Measurements from ENCODE around the gene EFEMP2. TPM values are rescaled to one million over a fixed set of nuclear protein-coding genes. Genes with fewer than 3 reads are reported as not detected.
"Not testable (repeated sequence)": the region's sequence is repeated elsewhere in the genome, so short reads cannot be mapped to it uniquely, and the experiment has no call there.

The EFEMP2 gene
- total and polyA plus RNA-seq, 5 experiments from 2014 or later = 1.8 to 16.9 (median 8.9) TPM; not detected in 1

DNA sequence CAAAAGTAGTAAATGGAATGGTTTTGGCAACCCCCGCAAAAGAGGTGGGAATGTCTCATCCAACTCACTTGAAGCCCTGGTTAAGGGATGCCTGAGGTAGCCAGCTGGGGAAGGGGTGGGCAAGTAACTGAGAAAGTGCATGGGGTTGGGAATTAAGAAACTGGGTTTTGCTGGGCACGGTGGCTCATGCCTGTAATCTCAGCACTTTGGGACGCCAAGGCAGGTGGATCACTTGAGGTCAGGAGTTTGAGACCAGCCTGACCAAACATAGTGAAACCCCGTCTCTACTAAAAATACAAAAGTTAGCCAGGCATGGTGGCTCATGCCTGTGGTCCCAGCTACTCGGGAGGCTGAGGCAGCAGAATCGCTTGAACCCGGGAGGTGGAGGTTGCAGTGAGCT, 23.9 kb downstream of the EFEMP2 start:
- Mint-ChIP-seq H3K4me1 (peaks cover 0 to 16% (median 8%) of the 10 kb centered on the region in 4 donors), H3K36me3 (peaks cover 0 to 14% (median 12%) of the 10 kb centered on the region in 3 donors), H3K27ac (peak overlapping the region in 2 of 10 donors; percentile 33 to 52)
- H3K4me3 Mint-ChIP-seq, H3K27me3 Mint-ChIP-seq, H3K9me3 Mint-ChIP-seq, ATAC-seq, DNase-seq: not testable (repeated sequence)
- POLR2A ChIA-PET = interaction anchor here (0.7 to 1.8 kb wide), 4 partner anchors 8 to 194 kb away, joined by 3 to 7 read pairs (median 4); no protein-coding TSS in a partner anchor

DNA sequence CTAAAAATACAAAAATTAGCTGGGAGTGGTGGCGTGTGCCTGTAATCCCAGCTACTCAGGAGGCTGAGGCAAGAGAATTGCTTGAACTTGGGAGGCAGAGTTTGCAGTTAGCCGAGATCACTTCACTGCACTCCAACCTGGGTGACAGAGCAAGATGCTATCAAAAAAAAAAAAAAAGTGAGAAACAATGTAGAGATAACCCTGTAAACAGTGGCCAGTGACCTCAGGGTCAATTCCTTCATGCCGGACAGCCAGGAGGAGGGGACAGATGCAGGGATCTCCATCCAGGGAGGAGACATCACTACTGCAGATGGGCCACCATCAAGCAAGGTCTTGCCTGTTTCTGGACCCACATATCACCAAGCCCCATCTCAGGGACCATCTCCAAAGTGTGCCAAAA, 24.9 kb downstream of the EFEMP2 start:
- peaks cover 0 to 9% (median 2%) of the 10 kb centered on the region in 4 donors for H3K4me1 Mint-ChIP-seq
- DNase-seq = no peak
- H3K36me3 Mint-ChIP-seq = peaks cover 0 to 11% (median 6%) of the 10 kb centered on the region in 3 donors
- ATAC-seq = no peak
- H3K27me3 Mint-ChIP-seq = no peaks in the 10 kb centered on the region
- H3K27ac Mint-ChIP-seq = no peak overlapping the region
- no peak overlapping the region for H3K4me3 Mint-ChIP-seq
- POLR2A ChIA-PET = interaction anchor here (1.8 kb wide), 1 partner anchor 9 kb away, joined by 5 read pairs; no protein-coding TSS in a partner anchor
- no peaks in the 10 kb centered on the region for H3K9me3 Mint-ChIP-seq

DNA sequence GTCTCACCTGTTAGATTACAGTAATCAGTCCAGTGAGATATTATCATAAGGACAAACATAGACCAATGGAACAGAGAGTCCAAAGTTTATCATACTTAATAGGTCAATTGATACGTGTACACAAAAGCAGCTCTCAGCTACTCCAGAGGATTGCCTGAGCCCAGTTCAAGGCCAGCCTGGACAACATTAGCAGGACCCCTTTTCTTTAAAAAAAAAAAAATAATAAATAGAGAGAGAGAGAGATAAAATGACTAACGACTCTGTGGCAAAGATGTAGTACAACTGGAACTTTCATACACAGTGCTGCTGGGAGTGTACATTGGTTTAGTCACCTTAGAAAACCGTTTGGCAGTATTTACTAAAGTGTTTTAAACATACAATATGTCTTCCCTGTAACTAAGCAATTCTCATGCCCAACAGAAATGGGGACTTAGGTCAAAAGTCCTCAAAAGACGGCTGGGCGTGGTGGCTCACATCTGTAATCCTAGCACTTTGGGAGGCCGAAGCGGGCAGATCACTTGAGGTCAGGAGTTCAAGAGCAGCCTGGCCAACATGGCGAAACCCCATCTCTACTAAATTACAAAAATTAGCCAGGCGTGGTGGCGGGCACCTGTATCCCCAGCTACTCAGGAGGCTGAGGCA, 28.2 kb downstream of the EFEMP2 start:
- Mint-ChIP-seq H3K4me1 (no peaks in the 10 kb centered on the region), H3K27ac (no peak overlapping the region), H3K36me3 (no peaks in the 10 kb centered on the region), H3K4me3 (peak overlapping the region in 1 of 10 donors; percentile 6), H3K27me3 (no peaks in the 10 kb centered on the region), H3K9me3 (no peaks in the 10 kb centered on the region)
- POLR2A ChIA-PET = interaction anchor here (0.7 kb wide), 1 partner anchor 21 kb away, joined by 3 read pairs; no protein-coding TSS in a partner anchor
- ATAC-seq (no peak), DNase-seq (no peak)

DNA sequence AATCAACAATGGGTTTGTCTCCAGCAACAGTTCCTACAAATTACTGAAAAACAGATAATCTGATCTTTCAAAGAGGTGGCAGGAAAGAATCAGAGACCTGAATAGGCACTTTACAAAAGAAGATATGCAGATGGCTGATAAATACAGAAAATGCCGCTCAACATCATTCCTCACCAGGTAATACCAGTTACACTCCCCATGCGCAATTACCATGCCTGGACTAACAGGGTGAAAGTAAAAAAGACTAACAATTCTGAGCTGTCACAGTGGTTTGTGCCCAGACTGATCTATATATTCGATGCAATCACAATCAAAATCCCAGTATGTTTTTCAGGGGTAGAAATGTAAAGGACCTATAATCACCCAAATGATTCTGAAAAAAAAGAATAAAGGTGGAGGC, 28.8 kb downstream of the EFEMP2 start:
- Mint-ChIP-seq H3K36me3 (no peaks in the 10 kb centered on the region), H3K4me1 (no peaks in the 10 kb centered on the region), H3K4me3 (no peak overlapping the region), H3K27ac (no peak overlapping the region), H3K27me3 (no peaks in the 10 kb centered on the region), H3K9me3 (no peaks in the 10 kb centered on the region)
- POLR2A ChIA-PET = no interaction called here
- DNase-seq (no peak), ATAC-seq (no peak)

DNA sequence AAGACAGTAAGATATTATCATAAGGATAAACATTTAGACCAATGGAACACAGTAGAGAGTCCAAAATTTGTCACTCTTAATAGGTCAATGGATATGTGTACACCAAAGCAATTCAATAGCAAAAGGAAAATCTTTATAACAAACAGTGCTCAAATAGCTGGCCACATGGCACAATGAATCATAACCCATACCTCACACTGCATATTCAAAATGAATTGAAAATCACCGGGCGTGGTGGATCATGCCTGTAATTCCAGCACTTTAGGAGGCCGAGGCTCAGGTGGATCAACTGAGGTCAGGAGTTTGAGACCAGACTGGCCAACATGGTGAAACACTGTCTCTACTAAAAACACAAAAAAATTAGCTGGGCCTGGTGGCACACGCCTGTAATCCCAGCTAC, 30.5 kb downstream of the EFEMP2 start:
- H3K36me3 Mint-ChIP-seq = no peaks in the 10 kb centered on the region
- H3K27me3 Mint-ChIP-seq = no peaks in the 10 kb centered on the region
- H3K27ac Mint-ChIP-seq = no peak overlapping the region
- H3K4me1 Mint-ChIP-seq = no peaks in the 10 kb centered on the region
- DNase-seq (no peak), ATAC-seq (no peak)
- no peaks in the 10 kb centered on the region for H3K9me3 Mint-ChIP-seq
- POLR2A ChIA-PET = no interaction called here
- no peak overlapping the region for H3K4me3 Mint-ChIP-seq

DNA sequence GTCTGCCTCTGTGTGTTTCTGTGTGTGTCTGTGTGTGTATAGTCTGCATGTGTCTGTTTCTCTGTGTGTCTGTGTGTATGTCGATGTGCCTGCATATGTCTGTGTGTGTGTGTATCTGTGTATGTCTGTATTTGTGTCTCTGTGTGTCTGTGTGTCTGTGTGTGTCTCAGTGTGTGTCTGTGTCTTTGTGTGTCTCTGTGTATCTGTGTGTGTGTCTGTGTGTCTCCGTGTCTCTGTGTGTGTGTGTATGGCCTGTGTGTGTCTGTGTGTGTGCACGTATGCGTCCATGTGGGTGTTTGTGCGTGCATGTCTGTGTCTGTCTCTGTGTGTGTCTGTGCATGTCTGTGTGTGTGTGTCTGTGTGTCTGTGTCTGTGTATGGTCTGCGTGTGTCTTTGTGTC, 38.4 kb downstream of the EFEMP2 start:
- Mint-ChIP-seq H3K27ac (no peak overlapping the region), H3K9me3 (no peaks in the 10 kb centered on the region), H3K4me3 (no peak overlapping the region), H3K4me1 (peaks cover 8 to 16% (median 12%) of the 10 kb centered on the region in 4 donors), H3K36me3 (no peaks in the 10 kb centered on the region), H3K27me3 (no peaks in the 10 kb centered on the region)
- DNase-seq = no peak
- ATAC-seq = no peak
- POLR2A ChIA-PET = interaction anchor here (0.9 to 3.6 kb wide), 7 partner anchors 18 to 910 kb away, joined by 3 to 38 read pairs (median 5); partner anchors contain the start of genes CFL1, FIBP, MUS81 and PCNX3

DNA sequence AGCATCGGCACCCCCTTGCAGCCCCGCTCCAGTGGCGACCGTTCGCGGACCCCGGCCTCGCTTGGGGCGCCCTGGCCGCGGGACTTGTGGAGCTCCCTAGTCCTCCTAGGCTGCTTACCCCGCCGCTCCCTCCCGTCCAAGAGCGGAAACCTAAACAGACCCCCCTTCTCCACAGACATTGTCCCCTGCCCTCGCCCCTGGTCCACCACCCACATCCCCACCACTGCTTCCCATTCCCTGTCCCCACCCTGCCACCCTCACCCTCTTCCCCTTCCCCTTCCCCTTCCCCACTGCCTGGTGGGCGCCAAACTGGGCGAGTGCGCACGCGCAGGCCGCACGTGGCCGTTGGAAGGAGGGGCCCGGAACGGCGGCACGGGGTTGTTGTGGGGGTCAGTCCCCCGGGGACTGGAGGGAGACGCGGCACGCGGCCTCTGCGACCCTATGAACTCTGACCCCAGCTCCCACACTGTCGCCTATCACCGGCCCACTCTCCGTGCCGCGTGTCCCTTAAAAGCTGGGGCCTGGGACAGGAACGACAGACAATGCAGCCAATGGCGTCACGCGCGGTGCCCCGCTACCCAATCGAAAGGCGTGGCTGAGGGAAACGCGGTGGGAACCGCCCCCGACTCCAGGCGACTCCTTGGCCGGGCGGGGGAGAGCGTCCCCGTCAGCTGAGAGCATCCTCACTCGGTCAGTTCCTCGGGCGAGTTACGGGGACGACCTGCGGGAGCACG, 39.1 kb downstream of the EFEMP2 start, which contains the start of gene SNX32:
SNX32 (plus strand) TSS at position 667 of the 734 bp plus-strand sequence. CDS start 103 bp downstream, outside the sequence.
- DNase-seq = peak; percentile 89 to 97 (median 92)
- H3K4me1 Mint-ChIP-seq = peaks cover 8 to 16% (median 12%) of the 10 kb centered on the region in 4 donors
- H3K4me3 Mint-ChIP-seq = no peak within 1 kb of the TSS
- POLR2A ChIA-PET = interaction anchor here (0.7 to 3.6 kb wide), 14 partner anchors 12 to 909 kb away, joined by 3 to 38 read pairs (median 4); partner anchors contain the start of genes CFL1, FIBP, MUS81 and PCNX3
- no peaks in the 10 kb centered on the region for H3K9me3 Mint-ChIP-seq
- H3K27me3 Mint-ChIP-seq = no peaks in the 10 kb centered on the region
- H3K36me3 Mint-ChIP-seq = no peaks in the 10 kb centered on the region
- H3K27ac Mint-ChIP-seq = peak within 1 kb of the TSS in 1 of 10 donors; percentile 67
- peak; percentile 99 for ATAC-seq

DNA sequence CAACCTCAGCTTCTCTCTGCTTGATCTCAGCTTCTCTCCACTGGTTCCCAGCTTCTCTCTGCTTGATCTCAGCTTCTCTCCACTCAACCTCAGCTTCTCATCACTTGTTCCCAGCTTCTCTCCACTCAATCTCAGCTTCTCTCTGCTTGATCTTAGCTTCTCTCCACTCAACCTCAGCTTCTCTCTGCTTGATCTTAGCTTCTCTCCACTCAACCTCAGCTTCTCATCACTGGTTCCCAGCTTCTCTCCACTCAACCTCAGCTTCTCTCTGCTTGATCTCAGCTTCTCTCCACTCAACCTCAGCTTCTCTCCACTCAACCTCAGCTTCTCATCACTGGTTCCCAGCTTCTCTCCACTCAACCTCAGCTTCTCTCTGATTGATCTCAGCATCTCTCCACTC, 40.4 kb downstream of the EFEMP2 start:
- Mint-ChIP-seq H3K4me1 (peaks cover 8 to 16% (median 12%) of the 10 kb centered on the region in 4 donors), H3K27ac (peak overlapping the region in 4 of 10 donors; percentile 7 to 68 (median 54)), H3K4me3 (peak overlapping the region in 4 of 10 donors; percentile 4 to 38 (median 34))
- H3K9me3 Mint-ChIP-seq, H3K36me3 Mint-ChIP-seq, ATAC-seq, H3K27me3 Mint-ChIP-seq, DNase-seq: not testable (repeated sequence)
- POLR2A ChIA-PET = interaction anchor here (1.2 to 3.6 kb wide), 5 partner anchors 17 to 480 kb away, joined by 3 to 38 read pairs (median 7); partner anchors contain the start of genes CFL1 and MUS81

DNA sequence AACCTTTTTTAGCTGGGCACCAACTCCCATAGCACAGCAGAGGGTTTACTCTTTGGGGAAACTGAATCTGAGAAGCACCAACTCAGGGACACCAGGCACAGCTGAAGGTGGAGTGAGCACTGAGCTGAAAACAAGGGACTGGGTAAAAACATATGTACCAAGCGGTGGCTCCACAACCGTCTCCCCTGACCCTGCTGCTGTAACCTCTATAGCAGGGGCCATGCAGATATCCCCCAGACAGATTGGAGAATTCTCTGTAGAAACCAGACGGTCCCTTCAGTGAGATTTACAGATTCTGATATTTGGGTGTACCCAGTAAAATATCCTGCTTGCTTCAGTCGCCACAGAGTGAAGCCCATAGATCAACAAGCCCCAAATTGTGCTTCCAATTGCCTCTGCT, 43.1 kb downstream of the EFEMP2 start:
- DNase-seq (no peak), ATAC-seq (no peak)
- POLR2A ChIA-PET = no interaction called here
- H3K4me1 Mint-ChIP-seq = peaks cover 8 to 16% (median 12%) of the 10 kb centered on the region in 4 donors
- H3K4me3 Mint-ChIP-seq = no peak overlapping the region
- no peaks in the 10 kb centered on the region for H3K27me3 Mint-ChIP-seq
- H3K27ac Mint-ChIP-seq = no peak overlapping the region
- H3K36me3 Mint-ChIP-seq = no peaks in the 10 kb centered on the region
- no peaks in the 10 kb centered on the region for H3K9me3 Mint-ChIP-seq

DNA sequence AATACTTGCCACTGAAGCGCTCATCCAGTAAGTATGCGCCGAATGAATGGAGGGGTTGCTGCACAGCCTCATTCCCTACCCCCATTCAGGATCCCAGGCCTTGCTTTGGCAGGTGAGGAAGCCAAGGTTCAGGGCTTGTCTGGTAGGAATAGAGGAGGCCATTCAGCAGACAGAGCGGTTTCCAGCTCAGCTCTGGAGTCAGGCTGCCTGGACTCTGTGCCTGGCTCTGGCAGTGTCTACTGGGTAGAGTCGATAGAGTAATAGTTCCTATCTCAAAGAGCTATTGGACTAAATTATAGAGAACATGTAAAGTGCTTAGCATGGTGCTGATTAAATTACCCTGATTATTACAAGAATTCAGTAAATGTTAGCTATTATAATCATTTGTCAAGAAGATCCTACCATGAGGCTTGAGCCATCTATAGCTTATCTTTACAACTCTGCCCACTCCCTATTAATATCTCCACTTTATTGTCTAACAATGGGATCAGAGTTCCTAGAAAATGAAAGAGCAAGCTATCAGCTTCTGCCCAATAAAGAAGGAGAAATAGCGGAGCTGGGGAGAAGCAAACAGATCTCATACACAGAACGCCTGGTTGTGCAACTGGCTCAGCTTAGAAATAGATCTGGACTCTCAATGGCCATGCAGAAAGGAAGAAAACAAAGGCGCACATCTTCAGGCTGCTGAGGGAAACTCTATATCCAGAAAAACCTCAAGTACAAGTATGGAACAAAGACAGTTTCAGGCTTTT, 45.4 kb downstream of the EFEMP2 start:
- Mint-ChIP-seq H3K4me1 (peaks cover 0 to 10% (median 4%) of the 10 kb centered on the region in 4 donors), H3K36me3 (no peaks in the 10 kb centered on the region), H3K9me3 (no peaks in the 10 kb centered on the region), H3K27me3 (peaks cover 0 to 2% (median 0%) of the 10 kb centered on the region in 5 donors), H3K4me3 (no peak overlapping the region), H3K27ac (no peak overlapping the region)
- POLR2A ChIA-PET = interaction anchor here (0.6 to 0.7 kb wide), 2 partner anchors 15 to 20 kb away, joined by 3 to 4 read pairs; no protein-coding TSS in a partner anchor
- ATAC-seq (no peak), DNase-seq (no peak)

DNA sequence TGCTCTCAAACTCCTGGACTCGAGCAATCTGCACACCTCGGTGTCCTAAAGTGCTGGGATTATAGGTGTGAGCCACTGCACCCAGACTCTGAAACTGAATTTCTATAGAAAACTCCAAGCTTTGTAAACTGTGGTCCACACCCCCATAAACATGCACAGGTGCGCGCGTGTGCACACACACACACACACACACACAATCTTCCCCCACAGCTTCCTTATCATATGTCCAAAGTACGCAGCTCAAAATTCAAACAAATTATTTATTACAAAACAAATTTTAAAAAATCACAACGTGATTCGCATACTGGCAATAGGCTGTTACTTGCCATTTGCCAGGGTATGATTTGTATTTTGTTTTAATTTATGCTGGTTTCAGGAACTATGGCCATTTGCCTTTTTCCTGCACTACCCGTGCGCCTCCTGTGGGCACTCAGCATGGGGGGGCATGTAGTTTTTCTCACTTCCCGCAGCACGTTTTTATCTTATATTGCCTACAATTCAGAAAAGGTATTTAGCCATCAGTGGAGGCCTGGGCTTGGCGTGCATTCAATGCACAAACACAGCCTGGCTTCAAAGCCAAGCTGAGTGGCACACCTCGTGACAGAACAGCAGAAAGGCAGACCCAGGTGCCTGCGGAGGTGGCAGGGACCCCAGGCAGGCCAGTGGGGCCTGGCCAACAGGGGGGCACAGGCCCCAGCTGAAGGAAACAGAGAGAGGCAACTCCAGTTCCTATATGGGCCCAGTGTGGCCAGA, 49.6 kb downstream of the EFEMP2 start:
- H3K27ac Mint-ChIP-seq = peak overlapping the region in 2 of 10 donors; percentile 37 to 38
- no peaks in the 10 kb centered on the region for H3K9me3 Mint-ChIP-seq
- no peak overlapping the region for H3K4me3 Mint-ChIP-seq
- DNase-seq (no peak), ATAC-seq (no peak)
- POLR2A ChIA-PET = interaction anchor here (0.6 to 0.8 kb wide), 2 partner anchors 22 to 59 kb away, joined by 3 to 4 read pairs; no protein-coding TSS in a partner anchor
- H3K36me3 Mint-ChIP-seq = no peaks in the 10 kb centered on the region
- peaks cover 0 to 4% (median 3%) of the 10 kb centered on the region in 4 donors for H3K4me1 Mint-ChIP-seq
- H3K27me3 Mint-ChIP-seq = peaks cover 0 to 2% (median 0%) of the 10 kb centered on the region in 5 donors

Measured in naive thymus-derived CD8-positive, alpha-beta T cell (primary cell).